ENCODE measurements around the gene AP1G2.

The AP1G2 gene

DNA sequence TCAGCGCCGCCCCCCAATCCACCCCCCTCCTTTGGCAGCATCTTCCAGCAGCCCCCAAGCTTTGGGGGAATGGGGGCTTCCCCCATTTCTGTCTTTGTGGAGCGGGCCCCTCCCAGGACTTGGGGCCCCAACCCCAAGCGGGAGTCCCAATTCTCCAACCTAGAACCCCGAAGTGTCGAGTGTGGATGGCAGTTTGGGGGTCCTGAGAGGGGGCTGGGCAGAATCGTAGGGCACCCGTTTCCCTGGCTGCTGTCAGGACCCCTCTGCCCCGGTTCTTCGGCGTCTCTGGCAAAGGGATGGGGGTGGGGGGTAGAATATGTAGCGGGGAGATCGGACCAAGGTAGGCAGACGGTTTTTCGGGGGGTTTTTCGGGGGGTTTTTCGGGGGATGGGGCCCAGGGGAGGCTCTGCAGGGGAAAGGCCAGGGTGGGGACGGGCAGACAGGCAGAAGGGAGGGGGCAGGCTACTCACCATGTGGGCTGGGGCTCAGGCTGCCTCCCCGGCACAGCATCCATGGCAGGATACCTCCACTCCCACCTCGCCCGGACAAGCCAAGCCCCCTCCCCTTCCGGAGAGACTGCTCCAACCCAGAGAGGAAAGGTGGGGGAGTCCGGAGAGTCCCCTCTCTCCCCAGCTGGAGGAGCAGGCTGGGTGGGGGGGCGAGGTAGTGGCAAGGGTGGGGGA lies 10.3 kb upstream of the AP1G2 start:
- Histone ChIP-seq H3K36me3 (ENCODE audit: control insufficient read depth, insufficient read depth, low read length) (no peaks in the 10 kb centered on the region), H3K4me3 (ENCODE audit: low read length) (no peak overlapping the region), H3K9me3 (ENCODE audit: control insufficient read depth, low read length) (no peaks in the 10 kb centered on the region), H3K27me3 (ENCODE audit: control insufficient read depth, insufficient read depth, low read length) (peaks cover 54% of the 10 kb centered on the region), H3K9ac (ENCODE audit: low read length) (no peak overlapping the region), H3K4me1 (ENCODE audit: control insufficient read depth, insufficient read depth, low read length) (peaks cover 7% of the 10 kb centered on the region)

GRCh38 chr14:23577004-23577681 lies 9.6 kb upstream of the AP1G2 start:
- Histone ChIP-seq H3K36me3 (ENCODE audit: control insufficient read depth, insufficient read depth, low read length) (no peaks in the 10 kb centered on the region), H3K9me3 (ENCODE audit: control insufficient read depth, low read length) (no peaks in the 10 kb centered on the region), H3K4me3 (ENCODE audit: low read length) (no peak overlapping the region), H3K9ac (ENCODE audit: low read length) (no peak overlapping the region), H3K27me3 (ENCODE audit: control insufficient read depth, insufficient read depth, low read length) (peaks cover 55% of the 10 kb centered on the region), H3K4me1 (ENCODE audit: control insufficient read depth, insufficient read depth, low read length) (peaks cover 7% of the 10 kb centered on the region)

GRCh38 chr14:23573384-23574015 lies 5.9 kb upstream of the AP1G2 start:
- peaks cover 50% of the 10 kb centered on the region for H3K27me3 ChIP-seq (ENCODE audit: control insufficient read depth, insufficient read depth, low read length)

GRCh38 chr14:23572836-23573235 lies 5.2 kb upstream of the AP1G2 start:
- H3K9me3 ChIP-seq (ENCODE audit: control insufficient read depth, low read length), result no peaks in the 10 kb centered on the region
- peaks cover 44% of the 10 kb centered on the region for H3K27me3 ChIP-seq (ENCODE audit: control insufficient read depth, insufficient read depth, low read length)
- no peak overlapping the region for H3K4me3 ChIP-seq (ENCODE audit: low read length)
- peaks cover 29% of the 10 kb centered on the region for H3K4me1 ChIP-seq (ENCODE audit: control insufficient read depth, insufficient read depth, low read length)
- H3K9ac ChIP-seq (ENCODE audit: low read length), result no peak overlapping the region
- H3K36me3 ChIP-seq (ENCODE audit: control insufficient read depth, insufficient read depth, low read length), result no peaks in the 10 kb centered on the region

More at GRCh38 chr14:23573384-23574015, 5.9 kb upstream of the AP1G2 start:
- Histone ChIP-seq H3K9me3 (ENCODE audit: control insufficient read depth, low read length) (no peaks in the 10 kb centered on the region), H3K9ac (ENCODE audit: low read length) (no peak overlapping the region), H3K4me1 (ENCODE audit: control insufficient read depth, insufficient read depth, low read length) (peaks cover 22% of the 10 kb centered on the region), H3K4me3 (ENCODE audit: low read length) (no peak overlapping the region), H3K36me3 (ENCODE audit: control insufficient read depth, insufficient read depth, low read length) (no peaks in the 10 kb centered on the region)

DNA sequence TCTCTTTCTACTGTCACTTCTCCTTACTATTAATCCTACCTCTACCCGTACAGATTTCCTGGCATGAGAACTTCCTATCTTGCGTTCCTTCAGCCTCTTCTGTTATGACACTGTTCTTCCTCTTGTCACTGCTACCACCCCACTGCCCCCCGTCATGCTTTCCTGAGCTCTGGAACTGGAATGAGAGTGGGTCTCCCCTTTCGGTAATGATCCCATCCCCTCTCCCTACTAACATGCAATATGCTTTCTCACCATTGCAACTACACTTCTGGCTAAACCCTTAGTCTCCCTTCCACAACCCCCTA lies 4.9 kb upstream of the AP1G2 start:
- H3K36me3 ChIP-seq (ENCODE audit: control insufficient read depth, insufficient read depth, low read length), result no peaks in the 10 kb centered on the region
- H3K9ac ChIP-seq (ENCODE audit: low read length), result no peak overlapping the region
- H3K4me1 ChIP-seq (ENCODE audit: control insufficient read depth, insufficient read depth, low read length), result peaks cover 31% of the 10 kb centered on the region
- no peak overlapping the region for H3K4me3 ChIP-seq (ENCODE audit: low read length)
- no peaks in the 10 kb centered on the region for H3K9me3 ChIP-seq (ENCODE audit: control insufficient read depth, low read length)
- H3K27me3 ChIP-seq (ENCODE audit: control insufficient read depth, insufficient read depth, low read length), result peaks cover 40% of the 10 kb centered on the region

GRCh38 chr14:23571701-23572523 lies 4.3 kb upstream of the AP1G2 start:
- peak overlapping the region; percentile 22 for H3K9ac ChIP-seq (ENCODE audit: low read length)
- H3K36me3 ChIP-seq (ENCODE audit: control insufficient read depth, insufficient read depth, low read length), result no peaks in the 10 kb centered on the region
- H3K9me3 ChIP-seq (ENCODE audit: control insufficient read depth, low read length), result no peaks in the 10 kb centered on the region
- peaks cover 34% of the 10 kb centered on the region for H3K27me3 ChIP-seq (ENCODE audit: control insufficient read depth, insufficient read depth, low read length)
- H3K4me1 ChIP-seq (ENCODE audit: control insufficient read depth, insufficient read depth, low read length), result peaks cover 34% of the 10 kb centered on the region
- no peak overlapping the region for H3K4me3 ChIP-seq (ENCODE audit: low read length)

GRCh38 chr14:23570806-23571483 lies 3.4 kb upstream of the AP1G2 start:
- peak overlapping the region; percentile 8 for H3K9ac ChIP-seq (ENCODE audit: low read length)
- peaks cover 35% of the 10 kb centered on the region for H3K4me1 ChIP-seq (ENCODE audit: control insufficient read depth, insufficient read depth, low read length)
- H3K27me3 ChIP-seq (ENCODE audit: control insufficient read depth, insufficient read depth, low read length), result peaks cover 25% of the 10 kb centered on the region
- H3K36me3 ChIP-seq (ENCODE audit: control insufficient read depth, insufficient read depth, low read length), result no peaks in the 10 kb centered on the region
- H3K4me3 ChIP-seq (ENCODE audit: low read length), result no peak overlapping the region
- H3K9me3 ChIP-seq (ENCODE audit: control insufficient read depth, low read length), result no peaks in the 10 kb centered on the region

- H3K9ac ChIP-seq (ENCODE audit: low read length), result no peak overlapping the region
- peaks cover 12% of the 10 kb centered on the region for H3K27me3 ChIP-seq (ENCODE audit: control insufficient read depth, insufficient read depth, low read length)
- no peaks in the 10 kb centered on the region for H3K36me3 ChIP-seq (ENCODE audit: control insufficient read depth, insufficient read depth, low read length)
- no peak overlapping the region for H3K4me3 ChIP-seq (ENCODE audit: low read length)
- H3K4me1 ChIP-seq (ENCODE audit: control insufficient read depth, insufficient read depth, low read length), result peaks cover 35% of the 10 kb centered on the region
- no peaks in the 10 kb centered on the region for H3K9me3 ChIP-seq (ENCODE audit: control insufficient read depth, low read length)
Measured at GRCh38 chr14:23569443-23570151, 2.0 kb upstream of the AP1G2 start.

DNA sequence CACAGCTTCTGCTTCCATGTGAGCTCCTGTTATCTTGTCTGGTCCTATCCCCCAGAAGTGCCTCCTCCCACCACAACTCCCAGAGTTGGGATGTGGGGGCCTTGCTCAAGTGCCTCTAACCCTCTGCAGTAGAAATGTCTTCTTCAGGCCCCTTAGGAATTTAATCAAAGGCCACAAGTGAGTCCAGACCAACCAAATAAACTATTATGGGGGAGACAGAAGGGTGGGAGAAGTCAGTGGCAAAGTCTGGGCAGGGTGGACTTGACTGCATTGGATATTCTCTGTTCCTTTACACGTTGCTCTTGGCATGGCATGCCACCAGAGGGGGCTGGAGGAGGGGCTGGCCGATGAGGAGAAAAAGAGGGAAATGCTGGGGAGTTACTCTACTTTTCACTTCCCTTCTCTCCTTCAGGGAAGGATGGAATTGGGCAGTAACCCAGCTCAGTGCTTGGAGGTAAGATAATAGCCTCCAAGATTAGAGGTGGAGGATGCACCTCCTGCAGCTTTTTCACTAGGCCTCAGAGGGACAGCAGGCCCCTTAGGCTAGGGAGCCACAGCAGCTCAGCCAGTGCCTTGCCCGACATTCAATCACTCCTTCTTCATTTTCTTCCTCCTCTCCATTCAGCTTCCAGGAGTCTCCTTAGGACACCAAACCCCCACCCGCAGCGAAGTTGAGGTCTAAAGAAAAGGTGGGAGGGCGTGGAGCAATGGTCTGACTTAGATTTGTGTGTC lies 1.2 kb upstream of the AP1G2 start:
- Histone ChIP-seq H3K9me3 (ENCODE audit: control insufficient read depth, low read length) (no peaks in the 10 kb centered on the region), H3K4me1 (ENCODE audit: control insufficient read depth, insufficient read depth, low read length) (peaks cover 35% of the 10 kb centered on the region), H3K9ac (ENCODE audit: low read length) (peak overlapping the region; percentile 16), H3K27me3 (ENCODE audit: control insufficient read depth, insufficient read depth, low read length) (peaks cover 12% of the 10 kb centered on the region), H3K36me3 (ENCODE audit: control insufficient read depth, insufficient read depth, low read length) (no peaks in the 10 kb centered on the region), H3K4me3 (ENCODE audit: low read length) (no peak overlapping the region)

DNA sequence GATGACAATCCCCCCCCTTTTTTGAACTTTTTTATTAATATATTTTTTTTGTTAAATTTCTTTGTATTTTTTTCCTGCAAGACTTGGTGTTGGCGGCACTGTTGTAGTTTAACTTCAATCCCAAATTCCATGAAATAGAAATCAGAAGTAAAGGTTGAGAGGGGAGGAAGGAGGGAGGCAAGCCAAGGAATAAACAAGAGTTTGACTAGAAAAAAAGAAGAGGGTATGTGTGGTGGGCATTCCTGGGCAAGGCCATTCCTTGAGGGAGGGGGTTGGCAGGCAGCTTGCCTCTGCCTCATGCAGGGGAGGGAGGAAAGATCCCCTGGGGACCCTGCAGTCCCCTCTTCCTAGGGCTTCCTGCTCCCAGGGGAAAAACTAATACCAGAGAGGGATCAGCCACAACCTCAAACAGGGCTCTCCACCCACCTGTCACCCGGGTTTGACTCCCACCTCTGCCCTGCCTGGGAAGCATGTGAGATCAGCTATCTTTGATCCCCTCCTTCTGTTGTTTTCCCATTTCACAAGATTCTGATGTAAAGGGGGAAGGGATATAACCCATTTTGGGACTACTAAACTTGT lies 519 bp upstream of the AP1G2 start:
- Histone ChIP-seq H3K9me3 (ENCODE audit: control insufficient read depth, low read length) (no peaks in the 10 kb centered on the region), H3K4me1 (ENCODE audit: control insufficient read depth, insufficient read depth, low read length) (peaks cover 35% of the 10 kb centered on the region), H3K9ac (ENCODE audit: low read length) (peak overlapping the region; percentile 83), H3K36me3 (ENCODE audit: control insufficient read depth, insufficient read depth, low read length) (no peaks in the 10 kb centered on the region), H3K4me3 (ENCODE audit: low read length) (no peak overlapping the region), H3K27me3 (ENCODE audit: control insufficient read depth, insufficient read depth, low read length) (peaks cover 9% of the 10 kb centered on the region)

All from mucosa of stomach (tissue), 1 donor.